Neural cell (in vitro differentiated cells): Measurements from ENCODE around the gene CLCN5. TPM values are rescaled to one million over a fixed set of nuclear protein-coding genes. Genes with fewer than 3 reads are reported as not detected.

Experiments used
- H2AFZ ChIP-seq: fragments of 200-600, 300-800 bp; sonication (generic), shearing (Covaris generic); 2 replicates; pipeline ENCODE4 v1.6.0; 2014; ENCODE audit warnings: low read depth, mild to moderate bottlenecking, antibody characterized with exemption, low read length, moderate library complexity
- H3F3A ChIP-seq: fragments of 200-600 bp; shearing (Covaris generic); 2 replicates; pipeline ENCODE4 v1.6.1; 2016; ENCODE audit warnings: mild to moderate bottlenecking, moderate library complexity, mixed read lengths, antibody characterized with exemption, low read length; ENCODE audit not compliant: insufficient read depth, poor library complexity, severe bottlenecking
- H3K27ac ChIP-seq: fragments of 200-600, 300-800 bp; sonication (generic), shearing (Covaris generic); 2 replicates; pipeline ENCODE4 v1.5.1; 2014; ENCODE audit warnings: mild to moderate bottlenecking, low read length, moderate library complexity
- H3K27me3 ChIP-seq: fragments of 300-800, 200-600 bp; sonication (generic), shearing (Covaris generic); 2 replicates; pipeline ENCODE4 v1.6.0; 2014; ENCODE audit warnings: mild to moderate bottlenecking, low read depth, low read length, moderate library complexity; ENCODE audit not compliant: insufficient read depth
- H3K36me3 ChIP-seq: fragments of 300-800, 200-600 bp; sonication (generic), shearing (Covaris generic); 2 replicates; pipeline ENCODE4 v1.5.1; 2014; ENCODE audit warnings: mild to moderate bottlenecking, antibody characterized with exemption, low read length, moderate library complexity; ENCODE audit not compliant: insufficient read depth
- H3K4me2 ChIP-seq: fragments of 300-800, 200-600 bp; sonication (generic), shearing (Covaris generic); 2 replicates; pipeline ENCODE4 v1.6.0; 2014; ENCODE audit warnings: mild to moderate bottlenecking, low read length
- H3K4me3 ChIP-seq: fragments of 300-800, 200-600 bp; sonication (generic), shearing (Covaris generic); 2 replicates; pipeline ENCODE4 v1.5.1; 2014; ENCODE audit warnings: mild to moderate bottlenecking, low read length, moderate library complexity
- H3K79me2 ChIP-seq: fragments of 200-600 bp; shearing (Covaris generic); replicated peaks from 2 replicates; pipeline ENCODE4 v1.6.0; 2014; ENCODE audit warnings: mild to moderate bottlenecking, low read length, moderate library complexity; ENCODE audit not compliant: insufficient read depth
- H3K9ac ChIP-seq: fragments of 300-800, 200-600 bp; sonication (generic), shearing (Covaris generic); 2 replicates; pipeline ENCODE4 v1.6.1; 2016; ENCODE audit warnings: mild to moderate bottlenecking, low read length, mixed read lengths
- H3K9me2 ChIP-seq: fragments of 200-600 bp; shearing (Covaris generic); 2 replicates; pipeline ENCODE4 v1.6.1; 2016; ENCODE audit warnings: mild to moderate bottlenecking, low read length, mixed read lengths; ENCODE audit not compliant: insufficient read depth
- H3K9me3 ChIP-seq: fragments of 200-600, 300-800 bp; sonication (generic), shearing (Covaris generic); 2 replicates; pipeline ENCODE4 v1.6.1; 2016; ENCODE audit warnings: mild to moderate bottlenecking, mixed run types, low read length, moderate library complexity, mixed read lengths
- H4K20me1 ChIP-seq: fragments of 200-600 bp; shearing (Covaris generic); 2 replicates; pipeline ENCODE4 v1.6.1; 2016; ENCODE audit warnings: mild to moderate bottlenecking, mixed run types; ENCODE audit not compliant: insufficient read depth
- EP300 ChIP-seq: fragments of 450-650 bp; conservative IDR thresholded peaks from 2 replicates; pipeline ENCODE4 v1.6.1; 2014; ENCODE audit warnings: antibody characterized with exemption, mild to moderate bottlenecking, moderate library complexity; ENCODE audit not compliant: poor library complexity, severe bottlenecking
- EZH2 ChIP-seq: fragments of 200-600, 300-800 bp; shearing (Covaris generic), sonication (generic); IDR thresholded peaks from 2 replicates; pipeline ENCODE4 v1.6.1; 2014; ENCODE audit warnings: antibody characterized with exemption, low read length, borderline replicate concordance, mild to moderate bottlenecking; ENCODE audit not compliant: insufficient read depth, poor library complexity, severe bottlenecking
- MXI1 ChIP-seq: fragments of 450-650 bp; conservative IDR thresholded peaks from 2 replicates; pipeline ENCODE4 v1.6.1; 2014; ENCODE audit warnings: antibody characterized with exemption, mild to moderate bottlenecking; ENCODE audit not compliant: poor library complexity, severe bottlenecking
- POLR2AphosphoS5 ChIP-seq: IDR thresholded peaks from 2 replicates; pipeline ENCODE4 v1.6.1; 2012
- RAD21 ChIP-seq: fragments of 450-650 bp; conservative IDR thresholded peaks from 2 replicates; pipeline ENCODE4 v1.6.1; 2014; ENCODE audit warnings: antibody characterized with exemption, mild to moderate bottlenecking, moderate library complexity
- SMC3 ChIP-seq: fragments of 450-650 bp; conservative IDR thresholded peaks from 2 replicates; pipeline ENCODE4 v1.6.1; 2014; ENCODE audit warnings: antibody characterized with exemption, mild to moderate bottlenecking, moderate library complexity; ENCODE audit not compliant: poor library complexity
- TAF1 ChIP-seq: IDR thresholded peaks from 2 replicates; pipeline ENCODE4 v1.6.1; 2012; ENCODE audit warnings: low read depth
- polyA plus RNA-seq: library from polyadenylated mRNA; depleted of rRNA; stranded (reverse); fragments of >200 nt; gene quantifications from 2 replicates; pipeline ENCODE4 v1.2.3, GENCODE V29; 2014
- TF ChIP-seq, protein P1 (sequence below): fragments of 450-650 bp; IDR thresholded peaks from 2 replicates; pipeline ENCODE4 v1.5.1; 2014; ENCODE audit warnings: antibody characterized with exemption, mild to moderate bottlenecking, moderate library complexity; ENCODE audit not compliant: poor library complexity, severe bottlenecking
- TF ChIP-seq, protein P2 (sequence below): IDR thresholded peaks from 2 replicates; pipeline ENCODE4 v1.6.1; 2012; ENCODE audit warnings: borderline replicate concordance

The CLCN5 gene
- polyA plus RNA-seq, 1 donor from 2014 or later, result 13.1 TPM

DNA sequence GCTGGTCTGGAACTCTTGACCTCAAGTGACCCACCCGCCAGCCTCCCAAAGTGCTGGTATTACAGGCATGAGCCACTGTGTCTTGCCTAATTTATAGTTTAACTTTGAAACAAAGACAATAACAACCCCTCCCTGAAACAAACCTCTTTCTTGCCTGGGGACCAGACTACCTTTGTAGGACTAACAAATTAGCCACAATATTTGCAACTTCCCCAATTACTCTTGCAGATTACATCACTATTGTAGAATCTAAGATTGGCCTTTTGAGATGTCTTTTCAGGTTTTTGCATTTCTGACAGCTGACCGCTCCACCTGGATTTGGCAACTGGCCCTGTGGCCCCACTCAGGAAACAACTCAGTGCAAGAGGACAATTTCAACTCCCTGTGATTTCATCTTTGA is 193.6 kb downstream of the CLCN5 start:
- H3K79me2 ChIP-seq, result no peaks in the 10 kb centered on the region

DNA sequence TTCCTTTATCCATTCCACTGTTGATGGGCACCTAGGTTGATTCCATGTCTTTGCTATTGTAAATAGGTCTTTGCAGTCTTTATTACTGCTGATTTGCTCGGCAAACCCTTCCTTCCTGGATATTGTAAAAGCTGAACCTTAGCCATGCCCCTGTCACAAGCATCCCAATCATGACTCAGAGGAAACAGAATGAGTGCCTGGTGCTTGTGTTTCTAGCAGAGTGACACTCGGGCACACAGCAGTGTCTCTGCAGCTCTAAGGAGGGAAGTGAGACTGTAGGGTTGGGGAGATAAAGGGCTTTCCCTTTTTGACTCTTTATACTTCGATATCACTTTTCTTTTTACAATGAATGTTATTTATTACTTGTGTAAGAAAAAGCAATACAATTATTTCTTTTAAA is 195.1 kb downstream of the CLCN5 start:
- Histone ChIP-seq H3K4me2 (no peak overlapping the region), H3K9me2 (no peaks in the 10 kb centered on the region), H3K4me3 (no peak overlapping the region), H4K20me1 (no peaks in the 10 kb centered on the region), H3F3A (no peaks in the 10 kb centered on the region), H3K9me3 (no peaks in the 10 kb centered on the region), H3K36me3 (no peaks in the 10 kb centered on the region), H2AFZ (no peak overlapping the region), H3K27ac (no peak overlapping the region), H3K9ac (no peak overlapping the region), H3K27me3 (no peaks in the 10 kb centered on the region), H3K79me2 (no peaks in the 10 kb centered on the region)
- TF ChIP-seq POLR2AphosphoS5 (no peak), EP300 (no peak), SMC3 (no peak), RAD21 (no peak), EZH2 (no peak), MXI1 (no peak), TAF1 (no peak)
- TF ChIP-seq, protein P1, sequence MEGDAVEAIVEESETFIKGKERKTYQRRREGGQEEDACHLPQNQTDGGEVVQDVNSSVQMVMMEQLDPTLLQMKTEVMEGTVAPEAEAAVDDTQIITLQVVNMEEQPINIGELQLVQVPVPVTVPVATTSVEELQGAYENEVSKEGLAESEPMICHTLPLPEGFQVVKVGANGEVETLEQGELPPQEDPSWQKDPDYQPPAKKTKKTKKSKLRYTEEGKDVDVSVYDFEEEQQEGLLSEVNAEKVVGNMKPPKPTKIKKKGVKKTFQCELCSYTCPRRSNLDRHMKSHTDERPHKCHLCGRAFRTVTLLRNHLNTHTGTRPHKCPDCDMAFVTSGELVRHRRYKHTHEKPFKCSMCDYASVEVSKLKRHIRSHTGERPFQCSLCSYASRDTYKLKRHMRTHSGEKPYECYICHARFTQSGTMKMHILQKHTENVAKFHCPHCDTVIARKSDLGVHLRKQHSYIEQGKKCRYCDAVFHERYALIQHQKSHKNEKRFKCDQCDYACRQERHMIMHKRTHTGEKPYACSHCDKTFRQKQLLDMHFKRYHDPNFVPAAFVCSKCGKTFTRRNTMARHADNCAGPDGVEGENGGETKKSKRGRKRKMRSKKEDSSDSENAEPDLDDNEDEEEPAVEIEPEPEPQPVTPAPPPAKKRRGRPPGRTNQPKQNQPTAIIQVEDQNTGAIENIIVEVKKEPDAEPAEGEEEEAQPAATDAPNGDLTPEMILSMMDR, result no peak
- TF ChIP-seq, protein P2, sequence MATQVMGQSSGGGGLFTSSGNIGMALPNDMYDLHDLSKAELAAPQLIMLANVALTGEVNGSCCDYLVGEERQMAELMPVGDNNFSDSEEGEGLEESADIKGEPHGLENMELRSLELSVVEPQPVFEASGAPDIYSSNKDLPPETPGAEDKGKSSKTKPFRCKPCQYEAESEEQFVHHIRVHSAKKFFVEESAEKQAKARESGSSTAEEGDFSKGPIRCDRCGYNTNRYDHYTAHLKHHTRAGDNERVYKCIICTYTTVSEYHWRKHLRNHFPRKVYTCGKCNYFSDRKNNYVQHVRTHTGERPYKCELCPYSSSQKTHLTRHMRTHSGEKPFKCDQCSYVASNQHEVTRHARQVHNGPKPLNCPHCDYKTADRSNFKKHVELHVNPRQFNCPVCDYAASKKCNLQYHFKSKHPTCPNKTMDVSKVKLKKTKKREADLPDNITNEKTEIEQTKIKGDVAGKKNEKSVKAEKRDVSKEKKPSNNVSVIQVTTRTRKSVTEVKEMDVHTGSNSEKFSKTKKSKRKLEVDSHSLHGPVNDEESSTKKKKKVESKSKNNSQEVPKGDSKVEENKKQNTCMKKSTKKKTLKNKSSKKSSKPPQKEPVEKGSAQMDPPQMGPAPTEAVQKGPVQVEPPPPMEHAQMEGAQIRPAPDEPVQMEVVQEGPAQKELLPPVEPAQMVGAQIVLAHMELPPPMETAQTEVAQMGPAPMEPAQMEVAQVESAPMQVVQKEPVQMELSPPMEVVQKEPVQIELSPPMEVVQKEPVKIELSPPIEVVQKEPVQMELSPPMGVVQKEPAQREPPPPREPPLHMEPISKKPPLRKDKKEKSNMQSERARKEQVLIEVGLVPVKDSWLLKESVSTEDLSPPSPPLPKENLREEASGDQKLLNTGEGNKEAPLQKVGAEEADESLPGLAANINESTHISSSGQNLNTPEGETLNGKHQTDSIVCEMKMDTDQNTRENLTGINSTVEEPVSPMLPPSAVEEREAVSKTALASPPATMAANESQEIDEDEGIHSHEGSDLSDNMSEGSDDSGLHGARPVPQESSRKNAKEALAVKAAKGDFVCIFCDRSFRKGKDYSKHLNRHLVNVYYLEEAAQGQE, result no peak

More for the DNA sequence above, 193.6 kb downstream of the CLCN5 start:
- no peak overlapping the region for H2AFZ ChIP-seq
- H3F3A ChIP-seq, result no peaks in the 10 kb centered on the region
- H3K4me3 ChIP-seq, result no peak overlapping the region
- no peaks in the 10 kb centered on the region for H3K9me2 ChIP-seq
- H3K4me2 ChIP-seq, result no peak overlapping the region
- H3K9ac ChIP-seq, result no peak overlapping the region
- no peaks in the 10 kb centered on the region for H3K36me3 ChIP-seq
- H3K27me3 ChIP-seq, result no peaks in the 10 kb centered on the region
- H3K9me3 ChIP-seq, result no peaks in the 10 kb centered on the region
- no peaks in the 10 kb centered on the region for H4K20me1 ChIP-seq
- H3K27ac ChIP-seq, result no peak overlapping the region
- TF ChIP-seq, protein P2, result no peak
- TF ChIP-seq SMC3 (no peak), RAD21 (no peak), MXI1 (no peak), EZH2 (no peak), EP300 (no peak), TAF1 (no peak), POLR2AphosphoS5 (no peak)
- TF ChIP-seq, protein P1, result no peak
